ENCODE measurements around the gene GPD2.

The GPD2 gene

DNA sequence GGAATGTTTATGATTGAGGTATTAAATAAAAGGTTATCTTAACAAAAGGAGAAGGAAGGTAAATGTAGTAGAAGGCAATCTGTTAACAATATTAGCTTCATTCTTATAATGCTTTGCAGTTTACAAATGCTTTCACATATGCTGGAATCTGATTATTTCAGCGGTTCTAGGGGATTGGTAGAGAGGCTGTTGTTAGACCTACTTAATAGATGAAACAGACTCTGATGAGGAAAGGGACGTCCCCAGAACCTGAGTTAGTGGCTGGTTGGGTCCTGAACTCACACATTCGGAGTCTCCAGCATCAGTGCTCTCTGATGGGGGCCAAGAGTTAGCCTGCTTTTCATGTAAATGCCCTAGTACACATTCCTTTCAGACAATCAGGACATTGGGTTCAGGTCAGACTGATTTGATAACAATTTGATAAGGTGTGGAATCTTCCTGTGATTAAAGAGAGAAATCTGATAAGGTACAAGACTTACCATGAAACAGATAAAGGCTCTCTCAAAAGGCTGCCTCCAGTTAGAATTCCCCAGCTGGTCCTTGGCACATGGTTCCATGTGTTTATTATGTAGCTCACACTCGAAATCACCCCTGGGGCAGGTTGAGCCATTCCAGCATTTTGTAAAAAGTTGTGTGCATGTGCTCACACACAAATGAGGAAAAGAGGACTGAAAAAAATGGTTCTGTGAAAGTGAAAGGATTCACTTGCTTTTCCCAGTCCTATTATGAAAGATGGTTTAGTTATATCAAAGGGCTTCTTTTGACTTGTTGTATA, 103.1 kb downstream of the GPD2 start:
- no peak for TF ChIP-seq POU2F2 (IDR thresholded peaks at IDR 0.05; ENCODE audit: low read depth, low read length)
- no peak for TF ChIP-seq SPI1 (IDR thresholded peaks at IDR 0.05; ENCODE audit: low read depth, low read length)
- TF ChIP-seq POLR2AphosphoS5 (IDR thresholded peaks at IDR 0.05; ENCODE audit: low read depth, low read length) = no peak
- TF ChIP-seq POLR2A (IDR thresholded peaks at IDR 0.05; ENCODE audit: low read depth, low read length) = no peak
- no peak for TF ChIP-seq TAF1 (IDR thresholded peaks at IDR 0.05; ENCODE audit: low read depth, low read length)
- no peak for TF ChIP-seq PAX5 (IDR thresholded peaks at IDR 0.05; ENCODE audit: insufficient read depth, low read length, severe bottlenecking)
- FAIRE-seq (no peak), DNase-seq (ENCODE audit: insufficient read length, low spot score) (no peak)

DNA sequence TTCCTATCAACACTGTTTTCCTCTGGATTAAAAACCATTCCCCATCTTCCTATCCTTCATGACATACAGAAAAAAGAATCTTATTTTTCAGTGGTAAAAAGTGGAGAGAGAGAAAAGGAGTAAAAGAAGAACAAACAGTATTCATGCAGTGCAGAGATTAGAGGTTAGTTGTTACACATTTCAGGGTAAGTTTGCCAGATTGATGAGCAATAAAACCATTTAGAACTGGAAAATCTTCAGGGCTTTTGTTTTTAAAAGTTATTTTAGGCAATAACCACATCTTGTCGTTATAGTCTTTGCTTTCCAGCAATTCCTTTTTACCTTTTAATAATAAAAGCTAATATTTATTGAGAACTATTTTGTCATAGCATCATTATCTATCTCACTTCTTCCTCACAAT, 104.5 kb downstream of the GPD2 start:
- no peak for DNase-seq (ENCODE audit: insufficient read length, low spot score)
- peak; percentile 28 for FAIRE-seq

DNA sequence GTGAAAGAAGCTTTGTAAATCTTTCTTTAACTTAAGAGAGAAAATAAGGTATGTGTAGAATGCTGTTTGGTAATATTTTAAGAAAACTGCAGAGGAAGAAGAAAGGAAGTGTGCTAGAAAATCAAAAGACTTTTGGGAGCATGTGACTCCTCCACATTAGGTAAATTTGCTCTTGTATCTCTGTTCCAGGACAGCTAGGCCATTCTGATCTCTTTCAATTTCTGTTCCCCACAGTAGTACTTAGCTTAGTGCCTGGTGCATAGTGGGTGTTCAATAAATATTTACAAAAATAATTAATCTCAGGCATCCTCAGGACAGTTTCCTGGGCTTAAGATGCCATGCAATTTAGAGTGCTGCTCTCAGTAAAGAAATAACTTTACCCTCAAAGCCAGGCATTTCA, 105.0 kb downstream of the GPD2 start:
- TF ChIP-seq POLR2A (IDR thresholded peaks at IDR 0.05; ENCODE audit: low read depth, low read length) = no peak
- no peak for TF ChIP-seq TAF1 (IDR thresholded peaks at IDR 0.05; ENCODE audit: low read depth, low read length)
- no peak for TF ChIP-seq SPI1 (IDR thresholded peaks at IDR 0.05; ENCODE audit: low read depth, low read length)
- TF ChIP-seq POU2F2 (IDR thresholded peaks at IDR 0.05; ENCODE audit: low read depth, low read length) = no peak
- TF ChIP-seq POLR2AphosphoS5 (IDR thresholded peaks at IDR 0.05; ENCODE audit: low read depth, low read length) = no peak
- no peak for TF ChIP-seq PAX5 (IDR thresholded peaks at IDR 0.05; ENCODE audit: insufficient read depth, low read length, severe bottlenecking)
- no peak for FAIRE-seq
- no peak for DNase-seq (ENCODE audit: insufficient read length, low spot score)

More for the DNA sequence above, 104.5 kb downstream of the GPD2 start:
- TF ChIP-seq SPI1 (IDR thresholded peaks at IDR 0.05; ENCODE audit: low read depth, low read length) (no peak), POLR2AphosphoS5 (IDR thresholded peaks at IDR 0.05; ENCODE audit: low read depth, low read length) (no peak), POLR2A (IDR thresholded peaks at IDR 0.05; ENCODE audit: low read depth, low read length) (no peak), POU2F2 (IDR thresholded peaks at IDR 0.05; ENCODE audit: low read depth, low read length) (no peak), TAF1 (IDR thresholded peaks at IDR 0.05; ENCODE audit: low read depth, low read length) (no peak), PAX5 (IDR thresholded peaks at IDR 0.05; ENCODE audit: insufficient read depth, low read length, severe bottlenecking) (no peak)

DNA sequence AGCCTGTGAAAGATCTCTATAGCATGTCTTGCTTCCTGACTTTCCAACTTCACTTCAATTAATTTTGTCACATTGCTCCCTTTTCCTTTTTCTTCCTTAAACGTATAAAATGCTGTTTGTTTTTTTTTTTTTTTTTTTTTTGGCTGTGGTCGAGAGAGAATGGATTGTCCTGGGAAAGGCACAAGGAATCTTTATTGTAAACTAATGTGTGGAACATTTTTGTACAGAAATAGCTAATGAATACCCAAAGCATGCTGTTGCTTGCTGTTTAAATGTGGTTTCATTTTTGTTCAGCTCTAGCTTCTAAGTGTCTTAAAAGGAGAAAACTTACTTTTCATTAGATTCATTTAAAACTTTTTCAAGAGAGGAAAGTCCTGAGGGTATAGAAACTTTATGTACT, 105.5 kb downstream of the GPD2 start:
- TF ChIP-seq TAF1 (IDR thresholded peaks at IDR 0.05; ENCODE audit: low read depth, low read length) = no peak
- TF ChIP-seq POLR2A (IDR thresholded peaks at IDR 0.05; ENCODE audit: low read depth, low read length) = no peak
- no peak for TF ChIP-seq POU2F2 (IDR thresholded peaks at IDR 0.05; ENCODE audit: low read depth, low read length)
- TF ChIP-seq POLR2AphosphoS5 (IDR thresholded peaks at IDR 0.05; ENCODE audit: low read depth, low read length) = no peak
- no peak for TF ChIP-seq SPI1 (IDR thresholded peaks at IDR 0.05; ENCODE audit: low read depth, low read length)
- no peak for TF ChIP-seq PAX5 (IDR thresholded peaks at IDR 0.05; ENCODE audit: insufficient read depth, low read length, severe bottlenecking)
- no peak for DNase-seq (ENCODE audit: insufficient read length, low spot score)
- no peak for FAIRE-seq

DNA sequence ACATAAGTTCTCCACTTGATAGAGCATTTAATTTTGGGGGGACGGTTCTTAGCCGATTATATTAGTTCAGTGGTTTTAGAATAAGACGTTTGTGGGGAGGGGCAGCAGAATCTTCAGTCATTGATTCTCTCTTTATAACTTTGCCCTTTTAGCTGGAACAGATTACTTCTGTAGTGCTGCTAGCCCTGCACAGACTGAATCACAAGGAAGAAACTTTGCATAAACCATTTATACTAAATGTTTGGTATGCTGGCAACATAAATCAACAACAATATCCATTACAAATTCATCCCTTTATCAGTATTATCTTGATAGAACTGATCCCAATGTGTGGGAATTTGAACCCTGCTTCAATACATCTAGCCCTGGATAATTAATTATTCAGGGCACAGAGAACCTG, 112.2 kb downstream of the GPD2 start:
- TF ChIP-seq POU2F2 (IDR thresholded peaks at IDR 0.05; ENCODE audit: low read depth, low read length) (no peak), TAF1 (IDR thresholded peaks at IDR 0.05; ENCODE audit: low read depth, low read length) (no peak), SPI1 (IDR thresholded peaks at IDR 0.05; ENCODE audit: low read depth, low read length) (no peak), PAX5 (IDR thresholded peaks at IDR 0.05; ENCODE audit: insufficient read depth, low read length, severe bottlenecking) (no peak), POLR2A (IDR thresholded peaks at IDR 0.05; ENCODE audit: low read depth, low read length) (no peak), POLR2AphosphoS5 (IDR thresholded peaks at IDR 0.05; ENCODE audit: low read depth, low read length) (no peak)
- DNase-seq (ENCODE audit: insufficient read length, low spot score) (no peak), FAIRE-seq (no peak)

DNA sequence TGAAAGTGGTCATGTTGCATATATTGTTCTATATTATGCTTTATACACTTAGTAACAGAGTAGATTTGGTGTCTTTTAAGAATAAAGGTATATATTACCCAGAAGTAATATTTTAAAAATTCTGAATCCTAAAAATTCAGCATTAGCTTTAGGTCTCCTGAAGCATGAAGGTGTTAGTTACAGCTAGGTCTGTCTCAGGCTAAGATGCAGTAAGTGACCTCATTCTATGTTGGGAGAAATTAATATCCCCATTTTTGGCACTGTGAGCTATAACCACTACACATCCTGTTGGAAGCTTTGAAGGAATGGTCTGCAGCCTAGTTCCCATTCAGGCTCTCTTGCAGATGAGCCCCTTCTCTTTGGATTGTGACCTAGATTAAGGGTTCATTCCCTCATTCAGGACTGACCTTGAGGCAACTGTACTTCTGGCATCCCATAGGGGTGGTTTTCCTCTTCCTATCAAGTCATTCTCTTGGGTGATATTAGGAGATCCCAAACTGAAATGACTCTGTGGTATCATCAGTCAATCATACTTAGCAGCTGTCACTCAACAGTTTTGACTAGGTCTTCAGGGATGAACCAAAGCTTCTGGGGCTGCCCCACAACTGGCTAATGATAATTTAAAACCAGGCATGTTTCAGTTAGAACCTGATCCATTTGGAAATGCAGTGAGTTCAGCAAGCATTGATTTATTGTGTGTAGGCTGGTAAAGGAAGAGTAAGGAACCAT, 117.7 kb downstream of the GPD2 start:
- DNase-seq (ENCODE audit: insufficient read length, low spot score) = no peak
- peak; percentile 16 for FAIRE-seq
- TF ChIP-seq PAX5 (IDR thresholded peaks at IDR 0.05; ENCODE audit: insufficient read depth, low read length, severe bottlenecking) = no peak
- TF ChIP-seq POU2F2 (IDR thresholded peaks at IDR 0.05; ENCODE audit: low read depth, low read length) = no peak
- no peak for TF ChIP-seq TAF1 (IDR thresholded peaks at IDR 0.05; ENCODE audit: low read depth, low read length)
- no peak for TF ChIP-seq POLR2AphosphoS5 (IDR thresholded peaks at IDR 0.05; ENCODE audit: low read depth, low read length)
- TF ChIP-seq POLR2A (IDR thresholded peaks at IDR 0.05; ENCODE audit: low read depth, low read length) = no peak
- TF ChIP-seq SPI1 (IDR thresholded peaks at IDR 0.05; ENCODE audit: low read depth, low read length) = no peak

DNA sequence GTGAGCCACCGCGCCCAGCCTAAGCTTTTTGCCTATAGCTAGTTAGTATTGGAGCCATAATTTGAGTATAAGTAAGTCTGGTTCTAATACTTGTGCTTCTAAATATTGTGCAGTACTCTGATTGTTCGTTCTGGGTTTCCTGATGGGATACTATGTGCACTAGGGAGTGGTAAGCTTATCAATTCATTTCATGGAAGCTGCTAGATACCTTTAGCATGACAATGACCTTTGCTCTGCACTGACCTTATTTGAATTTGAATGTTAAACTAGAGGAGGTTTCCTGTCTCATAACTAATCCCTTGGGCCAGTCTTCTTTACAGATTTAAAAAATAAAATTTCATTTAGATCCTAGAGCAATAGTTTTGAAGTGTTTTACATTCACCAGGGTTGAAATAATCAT, 125.1 kb downstream of the GPD2 start:
- TF ChIP-seq POLR2A (IDR thresholded peaks at IDR 0.05; ENCODE audit: low read depth, low read length) (no peak), PAX5 (IDR thresholded peaks at IDR 0.05; ENCODE audit: insufficient read depth, low read length, severe bottlenecking) (no peak), POU2F2 (IDR thresholded peaks at IDR 0.05; ENCODE audit: low read depth, low read length) (no peak), POLR2AphosphoS5 (IDR thresholded peaks at IDR 0.05; ENCODE audit: low read depth, low read length) (no peak), SPI1 (IDR thresholded peaks at IDR 0.05; ENCODE audit: low read depth, low read length) (no peak), TAF1 (IDR thresholded peaks at IDR 0.05; ENCODE audit: low read depth, low read length) (no peak)
- FAIRE-seq = no peak
- no peak for DNase-seq (ENCODE audit: insufficient read length, low spot score)

DNA sequence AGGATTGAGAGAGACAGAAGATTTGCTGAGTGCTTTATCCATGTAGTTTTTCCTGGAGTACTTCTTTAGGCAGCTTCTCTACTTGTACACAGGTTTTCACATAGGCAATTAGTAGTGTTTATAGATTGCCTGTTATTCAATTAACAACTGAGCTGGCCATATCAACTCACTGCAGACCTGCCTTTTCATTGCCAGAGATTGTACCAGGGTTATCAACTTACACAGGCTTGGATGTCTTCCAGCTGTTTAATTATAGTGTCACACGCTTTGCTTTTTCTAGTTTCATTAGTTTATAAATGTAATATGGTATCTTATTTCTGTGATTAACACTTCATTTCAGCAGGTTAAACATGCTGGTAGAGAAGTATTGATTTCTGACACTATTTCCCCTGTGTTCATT, 125.9 kb downstream of the GPD2 start:
- DNase-seq (ENCODE audit: insufficient read length, low spot score) (no peak), FAIRE-seq (no peak)
- TF ChIP-seq POU2F2 (IDR thresholded peaks at IDR 0.05; ENCODE audit: low read depth, low read length) (no peak), POLR2A (IDR thresholded peaks at IDR 0.05; ENCODE audit: low read depth, low read length) (no peak), TAF1 (IDR thresholded peaks at IDR 0.05; ENCODE audit: low read depth, low read length) (no peak), POLR2AphosphoS5 (IDR thresholded peaks at IDR 0.05; ENCODE audit: low read depth, low read length) (no peak), SPI1 (IDR thresholded peaks at IDR 0.05; ENCODE audit: low read depth, low read length) (no peak), PAX5 (IDR thresholded peaks at IDR 0.05; ENCODE audit: insufficient read depth, low read length, severe bottlenecking) (no peak)
